Measurements from ENCODE around the gene PTGES2.
A peak's percentile ranks its signal among the peaks of the same experiment; 100 is the strongest.
"Not testable (repeated sequence)": the region's sequence is repeated elsewhere in the genome, so short reads cannot be mapped to it uniquely, and the experiment has no call there.

Gene PTGES2

GRCh38 chr9:128118971-128119665, 8.4 kb downstream of the PTGES2 start:
- no peak for DNase-seq

GRCh38 chr9:128118472-128118857, 9.1 kb downstream of the PTGES2 start:
- DNase-seq = no peak

- DNase-seq = peak; percentile 81
Measured at GRCh38 chr9:128117613-128118471, 9.7 kb downstream of the PTGES2 start.

- DNase-seq = no peak
Measured at GRCh38 chr9:128116104-128117083, 11.1 kb downstream of the PTGES2 start.

GRCh38 chr9:128115187-128116103, 12.1 kb downstream of the PTGES2 start:
- no peak for DNase-seq

- DNase-seq = no peak
Measured at GRCh38 chr9:128114326-128115186, 13.0 kb downstream of the PTGES2 start.

- no peak for DNase-seq
Measured at GRCh38 chr9:128113526-128114325, 13.8 kb downstream of the PTGES2 start.

GRCh38 chr9:128111726-128112125, 15.8 kb downstream of the PTGES2 start:
- not testable (repeated sequence) for DNase-seq

- no peak for DNase-seq
Measured at GRCh38 chr9:128109050-128109709, 18.3 kb downstream of the PTGES2 start.

- no peak for DNase-seq
Measured at GRCh38 chr9:128108269-128109049, 19.1 kb downstream of the PTGES2 start.

GRCh38 chr9:128107468-128108268, 19.9 kb downstream of the PTGES2 start:
- no peak for DNase-seq

- no peak for DNase-seq
Measured at GRCh38 chr9:128106940-128107467, 20.5 kb downstream of the PTGES2 start.

- no peak for DNase-seq
Measured at GRCh38 chr9:128106181-128106939, 21.2 kb downstream of the PTGES2 start.

GRCh38 chr9:128105538-128106175, 21.9 kb downstream of the PTGES2 start:
- no peak for DNase-seq

GRCh38 chr9:128104171-128104618, 23.3 kb downstream of the PTGES2 start:
- no peak for DNase-seq

- no peak for DNase-seq
Measured at GRCh38 chr9:128103589-128103962, 24.0 kb downstream of the PTGES2 start.

Measured in fibroblast of skin of abdomen (primary cell).